Ramos (cell line): ENCODE measurements around the gene OR2AG1.
"Not testable (repeated sequence)": the region's sequence is repeated elsewhere in the genome, so short reads cannot be mapped to it uniquely, and the experiment has no call there.

Experiments used
- in situ Hi-C: fragments of 300-500 bp; cut with MboI; formaldehyde crosslinking; loops from one replicate; pipeline ENCODE4 v1.14.3; 2022; ENCODE audit warnings: low sequenced_read_pairs; ENCODE audit not compliant: unreplicated experiment

The OR2AG1 gene

GRCh38 chr11:6778518-6778917 lies 4.3 kb upstream of the OR2AG1 start:
- in situ Hi-C loops, result no loop called here

GRCh38 chr11:6780829-6781228 lies 2.0 kb upstream of the OR2AG1 start:
- in situ Hi-C loops, result no loop called here

- in situ Hi-C loops, result no loop called here
Observed at GRCh38 chr11:6790546-6790945, 7.7 kb downstream of the OR2AG1 start.

GRCh38 chr11:6794639-6795038 lies 11.8 kb downstream of the OR2AG1 start:
- in situ Hi-C loops, result no loop called here

- in situ Hi-C loops, result no loop called here
Observed at GRCh38 chr11:6799402-6799801, 16.6 kb downstream of the OR2AG1 start, which contains the start of gene OR6A2. Gene OR6A2, minus strand, starts transcription at chr11:6799689. Its CDS starts 3,981 bp downstream, at chr11:6795708.

GRCh38 chr11:6801075-6801474 lies 18.3 kb downstream of the OR2AG1 start:
- in situ Hi-C loops, result not testable (repeated sequence)

GRCh38 chr11:6812390-6813005 lies 29.7 kb downstream of the OR2AG1 start:
- in situ Hi-C loops, result no loop called here

- in situ Hi-C loops, result no loop called here
Observed at GRCh38 chr11:6813656-6814055, 30.8 kb downstream of the OR2AG1 start.

GRCh38 chr11:6817694-6818093 lies 34.9 kb downstream of the OR2AG1 start:
- in situ Hi-C loops, result no loop called here

GRCh38 chr11:6818967-6819366 lies 36.1 kb downstream of the OR2AG1 start:
- in situ Hi-C loops, result no loop called here

- in situ Hi-C loops, result no loop called here
Observed at GRCh38 chr11:6824136-6824823, 41.5 kb downstream of the OR2AG1 start.

- in situ Hi-C loops, result no loop called here
Observed at GRCh38 chr11:6825231-6825744, 42.5 kb downstream of the OR2AG1 start.

- in situ Hi-C loops, result no loop called here
Observed at GRCh38 chr11:6828103-6828502, 45.3 kb downstream of the OR2AG1 start.

GRCh38 chr11:6833356-6833755 lies 50.5 kb downstream of the OR2AG1 start:
- in situ Hi-C loops, result no loop called here

GRCh38 chr11:6834021-6834420 lies 51.2 kb downstream of the OR2AG1 start:
- in situ Hi-C loops, result no loop called here
